OCI-LY7 (cell line): Measurements from ENCODE around the gene PCDH1. TPM values are rescaled to one million over a fixed set of nuclear protein-coding genes. Genes with fewer than 3 reads are reported as not detected.

Source experiments
- BruUV-seq: library from RNA; stranded (reverse); fragments of 400-500 nt; replicated peaks from 2 replicates; lab custom pipeline; 2021; lab: Mats Ljungman, UMichigan
- CTCF ChIA-PET: fragments of 300-600 bp; sonication (Branson Sonifier 250); formaldehyde crosslinking; loops from one replicate; lab custom pipeline; 2022; ENCODE audit warnings: antibody characterized with exemption; ENCODE audit not compliant: unreplicated experiment; lab: Charles Lee
- POLR2A ChIA-PET: fragments of 300-600 bp; sonication (Branson Sonifier 250); formaldehyde crosslinking; loops from one replicate; lab custom pipeline; 2022; ENCODE audit warnings: antibody characterized with exemption; lab: Charles Lee
- DNase-seq: peaks from one replicate; pipeline ENCODE4 v3.0.0-alpha.2; 2015; ENCODE audit warnings: low spot score
- H2AFZ ChIP-seq: fragments of 200-600 bp; sonication (generic), shearing (Covaris generic); 2 replicates; pipeline ENCODE4 v1.6.1; 2014; ENCODE audit warnings: mild to moderate bottlenecking, antibody characterized with exemption, low read length, moderate library complexity
- H3K27ac ChIP-seq: fragments of 200-600 bp; sonication (generic); 2 replicates; pipeline ENCODE4 v1.5.1; 2014; ENCODE audit warnings: mixed run types, low read depth, mild to moderate bottlenecking, moderate library complexity, low read length, inconsistent platforms; ENCODE audit not compliant: poor library complexity, severe bottlenecking
- H3K36me3 ChIP-seq: fragments of 200-600 bp; sonication (generic); 2 replicates; pipeline ENCODE4 v1.6.1; 2014; ENCODE audit warnings: mild to moderate bottlenecking, antibody characterized with exemption, low read length, moderate library complexity, mixed read lengths; ENCODE audit not compliant: insufficient read depth
- H3K4me1 ChIP-seq: fragments of 200-600 bp; sonication (generic); 2 replicates; pipeline ENCODE4 v1.5.1; 2014; ENCODE audit warnings: mild to moderate bottlenecking, low read length; ENCODE audit not compliant: insufficient read depth, poor library complexity, severe bottlenecking
- H3K4me2 ChIP-seq: fragments of 200-600 bp; sonication (generic); 2 replicates; pipeline ENCODE4 v1.6.1; 2014; ENCODE audit warnings: mild to moderate bottlenecking, low read length
- H3K4me3 ChIP-seq: fragments of 200-600 bp; sonication (generic); 2 replicates; pipeline ENCODE4 v1.5.1; 2014; ENCODE audit warnings: mild to moderate bottlenecking, low read depth, low read length; ENCODE audit not compliant: poor library complexity, severe bottlenecking
- H3K79me2 ChIP-seq: fragments of 200-600 bp; sonication (generic); 2 replicates; pipeline ENCODE4 v1.6.1; 2016; ENCODE audit warnings: low read depth, mild to moderate bottlenecking, low read length, moderate library complexity, mixed read lengths; ENCODE audit not compliant: insufficient read depth
- H3K9me2 ChIP-seq: fragments of 200-600 bp; sonication (generic); 2 replicates; pipeline ENCODE4 v1.6.1; 2016; ENCODE audit warnings: mild to moderate bottlenecking, low read length, mixed read lengths; ENCODE audit not compliant: insufficient read depth
- H3K9me3 ChIP-seq: fragments of 200-600 bp; sonication (generic); 2 replicates; pipeline ENCODE4 v1.6.1; 2014; ENCODE audit warnings: mild to moderate bottlenecking, mixed run types, low read length, mixed read lengths
- H4K20me1 ChIP-seq: fragments of 200-600 bp; sonication (generic); 2 replicates; pipeline ENCODE4 v1.6.1; 2014; ENCODE audit warnings: mild to moderate bottlenecking, antibody characterized with exemption, low read length, moderate library complexity, mixed read lengths; ENCODE audit not compliant: insufficient read depth
- CTCF ChIP-seq: fragments of 200-600 bp; sonication (generic); conservative IDR thresholded peaks from 2 replicates; pipeline ENCODE4 v1.5.1; 2014; ENCODE audit warnings: mild to moderate bottlenecking, antibody characterized with exemption, low read length, moderate library complexity, mixed read lengths
- EZH2phosphoT487 ChIP-seq: fragments of 200-600 bp; sonication (generic); IDR thresholded peaks from 2 replicates; pipeline ENCODE4 v1.6.1; 2018; ENCODE audit warnings: low read depth, borderline replicate concordance, mild to moderate bottlenecking, mixed run types, antibody characterized with exemption, low read length, moderate library complexity, mixed read lengths
- intact Hi-C: fragments of 100-400 bp; cut with micrococcal nuclease; formaldehyde crosslinking; loops from one replicate; pipeline ENCODE4 v1.10.0; 2022; ENCODE audit not compliant: unreplicated experiment
- total RNA-seq, 2 experiments: library from RNA; depleted of rRNA in 1 of 2; stranded (reverse); fragments of >200 nt in 1 of 2; shearing (Covaris generic) in 1 of 2; gene quantifications; 2 replicates each; pipeline ENCODE4 v1.2.3, GENCODE V29; 2014 to 2022

PCDH1 gene
- total RNA-seq, 2 experiments from 2014 or later, result not detected

- POLR2A ChIA-PET, result no interaction called here
- H3K36me3 ChIP-seq, result no peaks in the 10 kb centered on the region
- no peaks in the 10 kb centered on the region for H4K20me1 ChIP-seq
- CTCF ChIA-PET, result interaction anchor here (0.7 kb wide), 1 partner anchor 1034 kb away, joined by 19 read pairs; no protein-coding TSS in a partner anchor
- H3K9me3 ChIP-seq, result no peaks in the 10 kb centered on the region
- peaks cover 7% of the 10 kb centered on the region for H3K4me1 ChIP-seq
- H3K9me2 ChIP-seq, result no peaks in the 10 kb centered on the region
- intact Hi-C loops, result no loop called here
- H3K79me2 ChIP-seq, result no peaks in the 10 kb centered on the region
- TF ChIP-seq CTCF, result no peak
- DNase-seq, result no peak
- H3K4me3 ChIP-seq, result no peak overlapping the region
- BruUV-seq, result no TSS peak
- H3K4me2 ChIP-seq, result no peak overlapping the region
- no peak overlapping the region for H3K27ac ChIP-seq
- no peak overlapping the region for H2AFZ ChIP-seq
Measured at GRCh38 chr5:141853895-141854626, 24.1 kb downstream of the PCDH1 start.

GRCh38 chr5:141852448-141852847 lies 25.8 kb downstream of the PCDH1 start:
- CTCF ChIA-PET, result no interaction called here
- H3K4me1 ChIP-seq, result peaks cover 23% of the 10 kb centered on the region
- H3K9me2 ChIP-seq, result no peaks in the 10 kb centered on the region
- POLR2A ChIA-PET, result no interaction called here
- no peak overlapping the region for H3K4me3 ChIP-seq
- H3K9me3 ChIP-seq, result no peaks in the 10 kb centered on the region
- TF ChIP-seq CTCF, result no peak
- TF ChIP-seq EZH2phosphoT487, result no peak
- H3K4me2 ChIP-seq, result no peak overlapping the region
- no peak overlapping the region for H2AFZ ChIP-seq
- BruUV-seq, result no TSS peak
- H3K36me3 ChIP-seq, result no peaks in the 10 kb centered on the region
- H3K79me2 ChIP-seq, result no peaks in the 10 kb centered on the region
- no peak for DNase-seq
- H3K27ac ChIP-seq, result no peak overlapping the region
- H4K20me1 ChIP-seq, result no peaks in the 10 kb centered on the region
- intact Hi-C loops, result no loop called here

GRCh38 chr5:141851195-141851874 lies 26.9 kb downstream of the PCDH1 start:
- POLR2A ChIA-PET, result no interaction called here
- no peaks in the 10 kb centered on the region for H3K9me2 ChIP-seq
- CTCF ChIA-PET, result no interaction called here
- no TSS peak for BruUV-seq
- DNase-seq, result no peak
- no peak overlapping the region for H3K27ac ChIP-seq
- H3K79me2 ChIP-seq, result no peaks in the 10 kb centered on the region
- H4K20me1 ChIP-seq, result no peaks in the 10 kb centered on the region
- no peaks in the 10 kb centered on the region for H3K9me3 ChIP-seq
- H3K4me1 ChIP-seq, result peaks cover 27% of the 10 kb centered on the region
- TF ChIP-seq EZH2phosphoT487 (no peak), CTCF (no peak)
- H3K36me3 ChIP-seq, result no peaks in the 10 kb centered on the region
- H3K4me2 ChIP-seq, result no peak overlapping the region
- no peak overlapping the region for H2AFZ ChIP-seq
- H3K4me3 ChIP-seq, result no peak overlapping the region
- intact Hi-C loops, result no loop called here
